Peyer's patch (tissue), 4 donors: Measurements from ENCODE around the gene COL27A1.

Experiments
- POLR2A ChIP-seq, 2 donors: fragments of 450-650 bp; IDR thresholded peaks; one replicate each; pipeline ENCODE4 v1.5.1; 2017; ENCODE audit warnings: antibody characterized with exemption in 2 of 2, mild to moderate bottlenecking in 2 of 2, moderate library complexity in 2 of 2
- TF ChIP-seq, protein P1 (sequence below), 6 experiments: fragments of 450-650 bp in 4 of 6; fragments of 200-600 bp in 2 of 6; sonication (generic) in 1 of 6; IDR thresholded peaks; one replicate each; pipeline ENCODE4 v1.5.1; 2017 to 2019; ENCODE audit warnings: antibody characterized with exemption in 6 of 6, mild to moderate bottlenecking in 3 of 6, moderate library complexity in 1 of 6

- TF ChIP-seq, protein P1, sequence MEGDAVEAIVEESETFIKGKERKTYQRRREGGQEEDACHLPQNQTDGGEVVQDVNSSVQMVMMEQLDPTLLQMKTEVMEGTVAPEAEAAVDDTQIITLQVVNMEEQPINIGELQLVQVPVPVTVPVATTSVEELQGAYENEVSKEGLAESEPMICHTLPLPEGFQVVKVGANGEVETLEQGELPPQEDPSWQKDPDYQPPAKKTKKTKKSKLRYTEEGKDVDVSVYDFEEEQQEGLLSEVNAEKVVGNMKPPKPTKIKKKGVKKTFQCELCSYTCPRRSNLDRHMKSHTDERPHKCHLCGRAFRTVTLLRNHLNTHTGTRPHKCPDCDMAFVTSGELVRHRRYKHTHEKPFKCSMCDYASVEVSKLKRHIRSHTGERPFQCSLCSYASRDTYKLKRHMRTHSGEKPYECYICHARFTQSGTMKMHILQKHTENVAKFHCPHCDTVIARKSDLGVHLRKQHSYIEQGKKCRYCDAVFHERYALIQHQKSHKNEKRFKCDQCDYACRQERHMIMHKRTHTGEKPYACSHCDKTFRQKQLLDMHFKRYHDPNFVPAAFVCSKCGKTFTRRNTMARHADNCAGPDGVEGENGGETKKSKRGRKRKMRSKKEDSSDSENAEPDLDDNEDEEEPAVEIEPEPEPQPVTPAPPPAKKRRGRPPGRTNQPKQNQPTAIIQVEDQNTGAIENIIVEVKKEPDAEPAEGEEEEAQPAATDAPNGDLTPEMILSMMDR (IDR thresholded peaks at IDR 0.05): no peak
- TF ChIP-seq POLR2A (IDR thresholded peaks at IDR 0.05): no peak
Measured at GRCh38 chr9:114198249-114199040, 43.1 kb downstream of the COL27A1 start.
